Renal cortical epithelial cell (primary cell): Measurements from ENCODE around the gene FRYL. TPM values are rescaled to one million over a fixed set of nuclear protein-coding genes. Genes with fewer than 3 reads are reported as not detected.
"Not testable (repeated sequence)": the region's sequence is repeated elsewhere in the genome, so short reads cannot be mapped to it uniquely, and the experiment has no call there.

ENCODE experiments used
- DNase-seq: peaks from one replicate; pipeline ENCODE4 v3.0.0-alpha.2; 2011; ENCODE audit warnings: low read depth
- total RNA-seq: library from RNA; depleted of rRNA; stranded (reverse); fragments of >200 nt; gene quantifications from 2 replicates; pipeline ENCODE4 v1.2.3, GENCODE V29; 2014

FRYL gene
- total RNA-seq, 1 donor from 2014 or later = 115 TPM

DNA sequence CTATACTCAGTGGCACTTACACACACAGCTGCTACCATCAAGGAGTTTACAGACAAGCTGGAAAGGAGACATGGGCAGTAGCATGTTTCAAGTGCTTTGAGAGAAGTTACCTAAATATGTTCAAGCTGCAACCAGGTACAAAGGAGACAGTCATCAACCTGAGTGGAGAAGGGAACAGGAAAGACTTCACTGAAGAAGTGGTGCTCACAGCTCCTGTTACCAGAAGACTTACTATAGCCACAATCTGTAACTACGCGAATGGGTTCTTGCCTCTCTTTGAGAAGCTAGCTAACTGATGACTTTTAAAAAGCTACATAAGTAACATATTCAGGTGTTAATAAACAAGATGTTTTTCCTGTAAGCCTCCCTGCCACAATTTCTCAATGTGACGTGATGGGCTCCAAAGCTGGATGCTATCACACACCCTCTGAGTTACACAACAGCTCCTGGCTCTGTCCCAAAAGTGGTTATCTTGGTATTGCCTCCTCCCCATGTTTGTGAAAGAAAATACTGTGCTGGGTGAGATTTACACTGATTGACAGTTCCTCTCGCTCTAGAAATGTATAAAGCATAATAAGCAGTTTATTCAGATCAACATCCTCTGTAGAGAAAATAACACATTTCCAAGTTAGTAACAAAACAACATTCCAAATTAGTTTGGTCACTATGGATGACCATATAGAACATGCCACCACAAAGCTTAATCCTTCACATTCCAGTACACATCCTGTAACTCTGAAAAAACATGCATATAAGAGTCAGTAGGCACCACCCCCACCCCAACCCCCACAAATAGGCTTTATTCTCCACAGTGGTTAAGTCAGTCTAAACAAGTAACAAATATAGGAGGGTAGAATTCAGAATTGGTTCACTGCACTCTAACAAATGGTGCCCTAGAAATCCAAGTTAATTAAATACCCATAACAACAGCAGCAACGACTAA is 81.8 kb downstream of the FRYL start:
- peak; percentile 92 for DNase-seq

DNA sequence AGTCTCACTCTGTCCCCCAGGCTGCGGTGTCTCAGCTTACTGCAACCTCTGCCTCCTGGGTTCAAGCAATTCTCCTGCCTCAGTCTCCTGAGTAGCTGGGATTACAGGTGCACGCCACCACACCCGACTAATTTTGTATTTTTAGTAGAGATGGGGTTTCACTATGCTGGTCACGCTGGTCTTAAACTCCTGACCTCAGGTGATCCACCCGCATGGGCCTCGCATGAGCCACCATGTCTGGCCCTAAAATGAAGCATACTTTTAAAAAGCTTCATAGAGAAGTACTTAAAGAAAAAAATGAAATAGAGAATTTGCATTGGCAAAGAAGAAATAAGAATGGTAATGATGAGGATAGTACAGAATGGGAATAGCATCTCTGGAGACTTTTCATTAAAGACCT is 82.6 kb downstream of the FRYL start:
- DNase-seq = not testable (repeated sequence)

DNA sequence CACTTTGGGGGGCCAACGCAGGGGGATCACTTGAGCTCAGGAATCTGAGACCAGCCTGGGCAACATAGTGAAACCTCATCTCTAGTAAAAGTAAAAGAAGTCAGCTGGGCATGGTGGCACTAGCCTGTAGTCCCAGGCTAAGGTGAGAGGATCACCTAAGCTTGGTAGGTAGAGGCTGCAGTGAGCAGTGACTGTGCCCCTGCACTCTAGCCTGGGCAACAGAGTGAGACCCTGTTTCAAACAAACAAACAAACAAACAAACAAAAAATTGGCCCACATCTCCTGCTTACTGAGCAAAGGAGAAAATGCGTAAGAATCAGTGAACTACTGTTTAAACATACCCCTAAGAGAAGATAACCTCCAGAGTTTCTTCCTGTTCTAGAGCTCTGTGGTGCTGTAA is 85.3 kb downstream of the FRYL start:
- DNase-seq = no peak

DNA sequence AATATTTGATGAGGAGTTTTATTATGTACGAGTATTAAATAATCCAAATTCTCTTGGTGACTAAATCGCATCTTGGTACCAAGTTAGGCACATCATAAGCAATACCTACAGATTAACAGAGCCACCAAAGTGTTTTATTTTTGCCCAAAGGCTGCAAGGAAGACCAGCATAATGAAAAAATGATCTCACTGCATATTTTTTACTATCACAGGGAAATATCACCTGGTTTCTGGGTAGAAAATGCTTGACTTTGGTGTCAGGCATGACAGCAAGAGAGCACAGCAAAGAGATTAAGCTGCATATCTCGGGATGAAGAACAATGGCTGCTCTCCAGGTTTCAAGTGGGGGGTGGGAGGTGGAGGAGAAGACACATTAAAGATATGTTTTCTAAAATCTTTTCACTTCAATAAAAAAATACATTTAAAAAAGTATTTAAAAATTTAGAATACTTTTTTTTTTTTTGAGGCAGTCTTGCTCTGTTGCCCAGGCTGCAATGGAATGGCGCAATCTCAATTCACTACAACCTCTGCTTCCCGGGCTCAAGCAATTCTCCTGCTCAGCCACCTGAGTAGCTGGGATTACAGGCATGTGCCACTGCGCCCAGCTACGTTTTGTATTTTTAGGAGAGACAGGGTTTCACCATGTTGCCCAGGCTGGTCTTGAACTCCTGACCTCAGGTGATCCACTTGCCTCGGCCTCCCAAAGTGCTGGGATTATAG is 86.1 kb downstream of the FRYL start:
- peak; percentile 38 for DNase-seq

DNA sequence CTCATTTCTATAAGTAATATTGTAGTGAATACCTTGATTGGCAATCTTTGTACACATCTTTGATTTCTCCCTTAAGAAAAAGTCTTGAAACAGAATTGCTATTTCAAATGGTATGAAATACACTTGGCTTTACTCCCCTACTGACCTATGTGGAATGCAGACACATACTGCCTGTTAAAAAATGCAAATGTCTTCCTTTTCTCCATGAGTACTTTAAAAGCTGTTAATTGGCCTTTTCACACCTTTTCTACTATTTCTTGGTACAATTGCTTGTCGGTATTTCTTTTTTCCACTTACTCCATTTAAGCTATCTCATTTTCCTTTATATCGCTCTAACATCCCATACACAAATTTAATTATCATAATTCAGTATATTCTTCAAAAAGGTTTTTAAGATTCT is 87.2 kb downstream of the FRYL start:
- no peak for DNase-seq

DNA sequence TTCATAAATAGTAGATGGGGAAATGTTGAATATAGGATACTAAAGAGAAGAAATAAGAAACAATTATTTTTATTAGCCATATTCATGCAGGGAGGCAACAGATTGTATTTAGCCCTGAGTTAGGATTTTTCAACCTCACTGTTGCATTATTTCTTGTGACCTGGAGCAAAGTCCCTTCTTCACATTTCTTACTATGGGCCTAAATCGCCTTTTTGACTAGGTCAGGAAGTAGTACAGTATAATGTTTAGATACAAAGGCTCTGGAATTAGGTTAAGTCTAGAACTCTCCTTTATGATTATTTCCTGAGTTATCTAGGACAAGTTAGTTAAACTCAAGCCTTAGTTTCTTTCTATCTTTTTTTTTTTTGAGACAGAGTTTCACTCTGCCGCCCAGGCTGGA is 88.0 kb downstream of the FRYL start:
- DNase-seq = no peak

DNA sequence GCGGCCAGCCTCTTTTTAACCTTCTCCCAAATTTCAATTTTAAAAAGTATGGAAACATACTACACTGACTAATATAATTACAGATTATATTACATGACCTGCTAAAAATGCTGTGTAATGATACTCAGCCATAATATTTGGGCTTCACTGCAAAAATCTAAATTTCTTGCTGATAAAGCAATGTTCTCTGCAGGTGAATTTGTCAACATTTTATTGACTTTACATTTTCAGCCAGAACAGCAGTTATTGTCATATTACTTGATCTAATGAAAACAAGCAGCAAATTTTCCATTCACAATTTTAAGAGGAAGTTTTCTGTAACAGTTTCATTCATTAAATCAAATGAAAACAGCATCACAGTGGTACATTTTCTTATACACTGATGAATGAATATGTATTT is 91.1 kb downstream of the FRYL start:
- DNase-seq = no peak

DNA sequence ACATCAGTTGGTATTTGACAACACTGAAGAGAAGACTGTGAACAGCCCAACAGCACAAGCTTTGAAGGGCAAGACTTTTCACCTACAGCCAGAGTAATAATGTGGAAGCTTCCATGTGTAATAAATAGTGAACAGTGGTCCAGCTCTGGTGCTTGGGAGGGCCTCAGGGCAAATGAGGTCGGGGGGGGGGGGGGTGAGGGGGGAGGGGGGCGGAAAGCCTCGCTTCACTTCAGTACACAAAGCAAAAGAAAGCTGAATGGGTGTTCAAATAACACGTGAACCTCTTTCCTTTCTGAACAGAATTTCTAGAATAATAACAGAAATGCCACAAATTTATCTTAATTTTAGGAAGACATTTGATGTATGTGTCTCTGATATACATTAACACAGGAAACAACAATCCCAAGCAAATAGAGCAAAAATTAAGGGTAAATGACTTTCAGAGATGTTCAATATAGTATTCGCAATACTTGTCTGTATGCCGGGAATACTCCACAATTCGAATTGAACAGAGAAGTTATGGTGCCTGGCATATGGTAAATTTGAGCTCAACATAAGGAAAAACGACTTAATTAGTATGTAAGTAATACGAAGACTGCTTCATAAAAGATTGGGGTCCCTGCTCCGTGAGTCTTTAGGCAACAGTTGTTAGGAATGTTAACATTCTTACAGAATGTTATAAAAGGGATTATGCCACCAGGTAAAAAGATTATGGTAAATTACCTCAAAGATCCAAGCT is 92.6 kb downstream of the FRYL start:
- DNase-seq = no peak

DNA sequence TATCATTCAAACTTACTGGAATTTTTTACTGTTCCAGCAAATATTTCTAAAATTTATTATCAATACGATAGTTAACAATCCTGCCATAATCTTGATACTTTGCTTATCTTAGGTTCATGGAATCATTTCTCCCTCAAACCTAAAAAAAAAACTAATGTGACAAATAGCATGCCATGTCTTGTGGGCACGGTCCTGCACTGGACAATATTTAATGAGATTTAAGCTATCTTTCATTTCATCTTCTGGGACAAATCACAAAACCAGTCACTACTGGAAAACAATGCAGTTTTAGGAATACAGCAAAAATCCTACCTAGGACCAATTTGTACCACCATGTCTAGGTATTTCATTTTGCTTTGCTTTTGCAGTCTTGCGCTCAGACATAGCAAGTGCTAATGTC is 93.7 kb downstream of the FRYL start:
- DNase-seq = no peak

DNA sequence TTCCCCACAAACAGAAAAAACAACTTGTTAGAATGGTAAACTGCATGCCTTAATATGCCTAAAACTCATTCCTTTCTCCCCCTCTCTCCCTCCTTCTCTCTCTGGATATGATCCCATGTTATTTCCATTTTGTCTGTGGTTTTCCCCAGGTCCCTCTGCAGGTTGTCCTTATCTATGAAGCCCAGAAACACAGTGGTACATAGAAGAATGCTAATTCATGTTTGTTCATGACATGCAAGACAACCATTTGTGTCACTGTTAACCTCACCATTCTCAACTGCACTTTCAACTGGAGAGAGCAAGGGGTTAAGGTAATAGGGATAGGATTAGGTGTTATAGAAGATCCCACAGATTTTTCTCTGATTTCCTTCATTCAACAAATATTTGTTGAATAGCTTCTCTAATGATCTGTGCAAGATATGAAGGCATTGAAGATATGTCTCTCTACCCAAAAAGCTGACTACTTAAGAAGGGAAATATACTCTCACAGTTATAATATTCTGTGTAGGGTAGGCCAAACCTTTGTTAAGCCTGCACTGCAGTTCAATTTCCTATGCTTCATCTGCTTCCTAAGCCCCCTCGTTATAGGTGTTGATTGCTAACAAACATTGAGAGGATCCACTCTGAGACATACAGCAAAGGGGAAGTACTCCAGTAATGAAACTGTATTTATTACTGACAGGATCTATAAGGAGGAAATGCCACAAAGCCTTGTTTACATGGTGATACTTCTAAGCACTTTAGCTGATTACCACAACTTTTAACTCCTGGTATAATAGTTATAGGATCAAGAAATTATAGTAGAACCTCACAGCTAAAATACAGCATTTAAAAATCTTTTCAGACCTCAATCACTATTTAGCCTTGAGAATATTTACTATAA is 96.1 kb downstream of the FRYL start:
- DNase-seq = no peak

DNA sequence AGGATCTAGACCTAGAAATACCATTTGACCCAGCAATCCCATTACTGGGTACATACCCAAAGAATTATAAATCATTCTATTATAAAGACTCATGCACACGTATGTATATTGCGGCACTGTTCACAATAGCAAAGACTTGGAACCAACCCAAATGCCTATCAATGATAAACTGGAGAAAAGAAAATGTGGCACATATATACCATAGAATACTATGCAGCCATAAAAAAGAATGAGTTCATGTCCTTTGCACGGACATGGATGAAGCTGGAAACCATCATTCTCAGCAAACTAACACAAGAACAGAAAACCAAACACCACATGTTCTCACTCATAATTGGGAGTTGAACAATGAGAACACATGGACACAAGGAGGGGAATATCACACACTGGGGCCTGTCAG is 97.2 kb downstream of the FRYL start:
- DNase-seq = not testable (repeated sequence)

DNA sequence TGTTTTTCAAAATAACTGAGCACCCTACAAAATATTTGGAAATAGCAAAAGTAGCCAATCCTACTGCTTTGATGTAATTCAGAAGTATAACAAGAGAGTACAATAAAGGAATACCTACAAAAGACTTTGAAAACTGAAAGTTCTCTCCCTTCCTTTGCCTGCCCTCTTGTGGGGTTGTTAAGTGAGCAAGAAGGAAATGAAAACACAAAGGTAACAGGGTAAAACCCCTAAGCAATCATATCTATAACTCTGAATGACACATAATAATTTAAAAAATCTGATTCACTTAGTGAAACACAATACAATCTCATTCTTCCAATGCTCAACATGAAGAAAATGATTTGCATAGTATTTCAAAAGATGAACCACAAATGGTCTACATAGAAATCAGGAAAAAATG is 98.2 kb downstream of the FRYL start:
- peak; percentile 60 for DNase-seq

DNA sequence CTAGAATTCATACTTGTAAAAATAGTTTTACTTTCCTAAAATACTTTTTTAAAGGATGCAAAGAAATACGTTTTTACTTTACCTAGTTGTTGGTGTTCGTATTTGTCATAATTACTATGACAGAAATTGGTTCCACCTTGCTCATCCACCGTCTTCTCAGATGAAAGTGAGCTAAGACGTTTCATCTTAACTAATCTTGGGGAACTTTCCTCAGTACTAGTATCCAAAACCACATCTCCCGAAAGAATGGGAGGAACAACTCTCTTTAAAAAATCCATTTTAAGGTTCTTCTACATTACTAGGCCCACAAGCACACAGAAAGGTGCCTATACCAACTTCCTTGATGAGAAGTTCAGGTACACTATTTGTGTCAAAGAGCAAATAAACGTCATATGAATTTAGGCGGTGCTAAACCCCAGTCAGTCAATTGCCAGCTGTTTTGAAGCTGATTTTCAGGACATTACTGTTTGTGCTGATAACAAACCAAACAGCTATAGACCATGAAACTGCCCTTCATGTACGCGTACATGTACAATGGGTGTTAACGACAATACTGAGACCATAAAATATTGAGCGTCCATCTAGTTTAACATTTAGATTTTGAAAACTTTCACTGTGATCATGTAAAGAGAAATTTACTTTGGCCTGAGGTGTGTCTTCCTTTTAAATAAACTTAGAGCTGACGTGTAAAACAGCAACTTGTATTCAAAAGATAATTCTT is 99.1 kb downstream of the FRYL start:
- DNase-seq = no peak

DNA sequence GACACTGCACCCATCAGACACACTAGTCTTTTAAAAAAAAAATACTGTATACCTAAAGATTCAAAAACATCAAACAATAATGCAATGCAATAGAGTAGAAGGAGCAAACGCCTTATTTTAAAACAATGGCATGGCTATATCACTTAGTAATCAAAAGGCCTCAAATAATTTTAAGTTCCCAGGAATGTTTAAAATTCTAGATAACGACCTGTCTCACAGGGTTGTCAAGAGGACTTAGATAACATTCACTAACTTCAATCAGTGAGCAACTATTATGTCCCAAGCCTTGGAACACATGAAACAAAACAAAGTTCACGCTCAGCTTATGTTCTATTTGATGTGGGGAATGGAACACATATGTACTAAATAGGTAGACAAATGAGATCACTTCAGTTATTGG is 106.5 kb downstream of the FRYL start:
- no peak for DNase-seq

DNA sequence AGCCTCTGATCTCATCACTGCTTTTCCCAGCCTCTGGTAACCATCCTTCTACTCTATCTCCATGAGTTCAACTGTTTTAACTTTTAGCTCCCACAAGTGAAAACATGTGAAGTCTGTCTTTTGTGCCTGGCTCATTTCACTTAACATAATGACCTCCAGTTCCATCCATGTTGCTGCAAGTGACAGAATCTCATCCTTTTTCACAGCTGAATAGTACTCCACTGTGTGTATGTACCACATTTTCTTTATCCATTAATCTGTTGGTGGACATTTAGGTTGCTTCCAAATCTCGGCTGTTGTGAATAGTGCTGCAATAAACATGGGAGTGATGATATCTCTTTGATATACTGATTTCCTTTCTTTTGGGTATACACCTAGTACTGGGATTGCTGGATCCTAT is 109.5 kb downstream of the FRYL start:
- DNase-seq = no peak

DNA sequence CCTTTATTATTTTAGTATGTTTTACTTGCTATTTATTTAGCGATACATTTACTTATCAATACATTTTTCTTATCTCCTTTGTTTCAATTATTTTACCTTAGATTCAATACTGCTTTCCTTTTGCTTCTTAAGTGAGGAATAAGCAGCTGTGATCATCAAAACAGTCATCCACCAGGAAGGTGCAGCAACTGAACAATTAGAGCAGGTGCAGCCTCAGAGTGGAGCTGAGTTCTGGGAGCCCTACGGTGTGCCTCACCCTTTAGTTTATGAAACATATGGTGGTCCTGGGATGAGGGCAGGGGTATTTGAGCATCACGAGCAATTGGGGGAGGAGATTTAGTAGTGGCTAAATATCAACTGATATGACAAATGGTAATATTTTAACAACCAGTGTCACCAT is 111.0 kb downstream of the FRYL start:
- DNase-seq = no peak

DNA sequence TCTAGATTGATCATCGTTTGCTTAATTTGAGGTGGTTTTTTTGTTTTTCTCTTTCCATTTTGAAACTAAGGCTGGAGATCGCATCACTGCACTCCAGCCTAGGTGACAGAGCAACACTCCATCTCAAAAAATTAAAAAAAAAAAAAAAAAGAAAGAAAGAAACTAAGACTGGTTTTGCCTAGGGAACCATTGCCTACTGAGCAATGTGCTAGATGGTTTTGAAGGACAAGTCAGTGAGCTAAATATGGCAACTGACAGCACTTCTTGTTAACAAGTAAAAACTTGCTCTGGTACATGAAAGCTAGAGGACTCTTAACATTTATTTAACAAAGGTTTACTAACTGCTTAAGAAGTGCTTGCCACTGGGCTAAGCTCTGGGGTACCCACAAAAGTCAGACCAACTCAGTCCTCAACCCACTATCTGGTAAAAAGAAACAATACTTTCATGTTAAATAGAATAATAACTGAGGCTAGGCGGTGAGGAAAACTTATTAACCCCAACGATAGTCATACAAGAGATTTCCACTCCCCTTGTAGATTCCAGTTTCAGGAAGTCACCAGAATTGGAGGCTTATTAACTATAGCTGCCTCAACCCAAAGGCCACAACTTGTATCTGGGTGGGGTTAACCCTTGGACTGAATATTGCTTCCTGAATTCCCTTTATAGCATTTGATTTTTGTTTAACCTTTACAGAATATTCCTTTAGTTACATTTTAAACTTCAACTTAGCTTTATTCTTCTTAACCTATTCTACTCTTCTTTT is 111.6 kb downstream of the FRYL start:
- peak; percentile 15 for DNase-seq

DNA sequence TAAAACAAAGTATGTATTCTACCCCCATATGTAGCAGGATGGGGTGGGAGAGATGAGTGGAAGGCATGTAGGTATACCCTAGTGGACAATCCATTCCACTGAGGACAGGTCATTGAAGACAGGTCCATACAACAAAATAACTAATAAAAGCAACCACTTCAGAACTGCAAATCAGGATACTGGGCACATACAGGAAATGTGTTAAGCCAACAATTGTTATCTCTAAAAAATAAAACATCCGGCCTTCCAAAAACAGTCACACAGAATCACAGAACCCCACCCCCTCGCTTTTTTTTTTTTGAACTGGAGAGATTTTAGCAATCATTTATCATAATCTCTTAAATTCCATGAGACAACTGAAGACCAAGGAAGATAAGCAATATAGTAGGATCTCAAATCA is 112.9 kb downstream of the FRYL start:
- no peak for DNase-seq

DNA sequence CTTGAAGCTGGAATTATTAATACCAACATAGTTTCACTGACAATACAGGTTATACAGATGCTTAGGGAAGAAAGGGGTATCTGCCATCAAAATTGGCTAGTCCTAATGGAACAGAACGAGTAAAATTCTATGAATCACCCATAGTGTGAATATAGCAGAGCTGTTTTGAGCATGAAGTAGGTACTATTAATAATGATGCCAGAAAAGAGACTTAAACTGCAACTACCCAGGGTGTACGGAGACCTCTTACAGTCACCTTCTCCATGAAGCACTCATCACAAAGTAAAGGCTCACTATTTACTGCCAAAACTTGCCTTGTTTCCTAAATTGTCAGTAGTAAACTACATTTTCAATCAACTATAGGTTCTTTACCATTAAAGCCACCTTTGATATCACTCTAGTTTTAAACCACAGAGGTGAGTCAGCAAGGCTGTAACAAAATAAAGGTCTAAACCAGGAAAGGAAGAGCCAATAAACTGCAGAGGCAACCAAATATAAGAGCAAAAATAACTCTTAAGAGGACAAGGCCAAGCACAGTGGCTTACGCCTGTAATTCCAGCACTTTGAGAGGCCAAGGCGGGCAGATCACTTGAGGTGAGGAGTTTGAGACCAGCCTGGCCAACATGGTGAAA is 114.4 kb downstream of the FRYL start:
- DNase-seq = peak; percentile 51

DNA sequence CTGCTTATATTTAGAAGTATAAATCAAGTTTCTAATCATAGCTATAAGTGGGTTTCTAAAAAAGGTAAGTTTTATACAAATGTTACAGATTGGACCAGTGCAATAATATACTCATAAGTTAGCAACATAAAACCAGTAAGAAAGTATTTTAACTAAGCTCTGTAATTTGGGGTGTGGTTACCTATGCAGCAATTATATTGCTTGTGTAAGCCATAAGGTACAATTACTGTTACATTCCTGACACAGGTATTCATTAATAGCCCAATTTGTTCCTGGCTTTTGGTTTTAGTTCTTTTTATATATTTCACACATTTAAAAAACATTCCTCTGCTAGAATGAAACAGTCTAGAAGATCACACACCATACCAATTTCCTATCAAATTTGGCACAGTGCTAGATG is 115.1 kb downstream of the FRYL start:
- DNase-seq = peak; percentile 24
